ENCODE data around the gene PSMC1.

Gene PSMC1

DNA sequence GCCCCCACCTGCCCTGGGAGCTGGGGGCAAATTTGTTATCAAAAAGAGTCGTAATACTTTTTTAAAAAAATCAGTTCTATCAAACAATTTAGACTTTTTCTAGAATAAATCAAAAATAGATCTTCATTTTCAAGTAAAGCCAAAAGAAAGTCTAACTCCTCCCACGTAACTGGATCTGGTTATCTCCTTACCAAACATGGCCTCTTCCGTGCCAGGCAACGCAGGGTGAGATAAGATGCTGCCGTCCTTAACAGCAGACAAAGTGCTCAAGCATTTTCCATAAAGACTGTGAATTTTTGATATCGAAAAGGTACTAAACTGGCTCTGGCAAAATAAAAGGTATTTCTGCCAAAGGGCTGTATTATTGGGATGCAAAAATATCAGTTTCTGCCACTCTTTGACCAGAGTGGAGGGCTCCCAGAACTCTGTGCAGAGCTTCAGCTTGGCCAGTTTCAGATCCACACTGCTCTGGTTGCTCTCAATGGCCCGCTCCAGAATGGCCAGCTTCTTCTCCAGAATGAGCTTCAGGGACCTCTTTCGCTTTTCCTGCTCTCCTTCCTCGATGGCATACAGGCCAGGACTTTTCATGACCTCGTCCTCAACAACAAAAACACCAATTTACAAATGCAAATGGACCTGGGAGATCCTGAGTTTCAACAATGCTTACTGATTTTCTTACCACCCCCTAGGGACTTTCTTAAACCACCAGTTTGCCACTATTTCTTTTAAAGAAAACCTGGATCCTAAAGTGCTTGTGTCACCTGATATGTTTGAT lies 46.4 kb downstream of the PSMC1 start:
- DNase-seq, result no peak

DNA sequence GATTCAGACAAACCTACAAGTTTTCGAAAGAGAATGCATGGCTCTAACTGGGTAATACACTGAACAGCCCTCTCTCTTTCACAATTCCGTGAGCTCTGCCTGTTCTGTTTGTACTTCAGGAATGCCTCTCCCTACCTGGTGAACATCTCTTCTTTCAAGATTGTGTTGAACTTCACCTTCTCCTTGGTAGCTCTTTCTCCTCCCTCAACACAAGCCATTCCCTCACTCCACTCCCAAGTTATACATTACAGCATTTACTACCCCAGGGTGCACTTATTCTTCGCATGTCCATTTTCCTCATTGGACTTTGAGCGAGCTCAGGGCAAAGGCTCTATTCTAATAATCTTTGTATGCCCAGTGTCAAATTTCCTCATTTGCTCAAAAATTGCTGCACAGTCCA lies 47.1 kb downstream of the PSMC1 start:
- DNase-seq, result no peak

- DNase-seq, result no peak
Observed at GRCh38 chr14:90304502-90304901, 48.1 kb downstream of the PSMC1 start.

GRCh38 chr14:90305176-90305601 lies 48.8 kb downstream of the PSMC1 start:
- DNase-seq, result peak; percentile 43

GRCh38 chr14:90308561-90308960 lies 52.2 kb downstream of the PSMC1 start:
- no peak for DNase-seq

DNA sequence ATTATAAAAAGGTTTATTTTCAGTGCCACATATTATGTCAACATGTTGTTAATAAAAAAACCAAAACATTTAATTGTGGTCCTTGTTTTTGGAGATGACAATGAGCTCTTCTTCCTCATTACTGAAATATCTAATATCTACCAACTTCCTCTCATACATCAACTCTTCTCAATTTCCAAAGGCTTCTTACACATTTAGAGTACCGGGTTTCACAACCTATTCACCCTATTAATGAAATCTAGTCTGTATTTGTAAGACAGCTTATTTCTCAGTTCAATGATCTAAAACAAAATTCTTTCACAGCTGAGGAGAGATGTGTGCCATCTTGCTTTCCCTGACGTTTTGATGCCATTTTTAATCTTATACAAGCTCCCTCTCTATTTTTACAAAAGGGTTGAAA lies 60.9 kb downstream of the PSMC1 start:
- DNase-seq, result no peak

DNA sequence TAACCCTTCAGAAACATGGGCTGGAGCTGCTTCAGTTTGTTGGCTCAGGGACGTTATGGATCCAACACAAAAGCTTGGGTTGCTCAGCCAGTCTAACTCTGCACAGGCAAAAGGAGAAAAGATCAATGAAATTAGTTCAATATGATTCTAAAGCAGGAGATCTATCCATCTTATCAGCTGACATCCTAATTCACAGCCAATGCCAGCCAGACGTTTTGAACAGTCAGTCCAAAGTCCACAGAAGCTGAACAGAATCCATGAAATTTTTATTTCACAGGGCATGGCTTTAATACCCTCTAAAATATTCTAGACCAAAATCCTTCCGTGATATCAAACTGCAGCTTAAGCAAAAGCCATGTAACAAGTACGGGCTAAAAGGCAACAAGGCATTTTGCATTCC lies 61.7 kb downstream of the PSMC1 start:
- DNase-seq, result no peak

GRCh38 chr14:90319173-90319572 lies 62.8 kb downstream of the PSMC1 start:
- no peak for DNase-seq

DNA sequence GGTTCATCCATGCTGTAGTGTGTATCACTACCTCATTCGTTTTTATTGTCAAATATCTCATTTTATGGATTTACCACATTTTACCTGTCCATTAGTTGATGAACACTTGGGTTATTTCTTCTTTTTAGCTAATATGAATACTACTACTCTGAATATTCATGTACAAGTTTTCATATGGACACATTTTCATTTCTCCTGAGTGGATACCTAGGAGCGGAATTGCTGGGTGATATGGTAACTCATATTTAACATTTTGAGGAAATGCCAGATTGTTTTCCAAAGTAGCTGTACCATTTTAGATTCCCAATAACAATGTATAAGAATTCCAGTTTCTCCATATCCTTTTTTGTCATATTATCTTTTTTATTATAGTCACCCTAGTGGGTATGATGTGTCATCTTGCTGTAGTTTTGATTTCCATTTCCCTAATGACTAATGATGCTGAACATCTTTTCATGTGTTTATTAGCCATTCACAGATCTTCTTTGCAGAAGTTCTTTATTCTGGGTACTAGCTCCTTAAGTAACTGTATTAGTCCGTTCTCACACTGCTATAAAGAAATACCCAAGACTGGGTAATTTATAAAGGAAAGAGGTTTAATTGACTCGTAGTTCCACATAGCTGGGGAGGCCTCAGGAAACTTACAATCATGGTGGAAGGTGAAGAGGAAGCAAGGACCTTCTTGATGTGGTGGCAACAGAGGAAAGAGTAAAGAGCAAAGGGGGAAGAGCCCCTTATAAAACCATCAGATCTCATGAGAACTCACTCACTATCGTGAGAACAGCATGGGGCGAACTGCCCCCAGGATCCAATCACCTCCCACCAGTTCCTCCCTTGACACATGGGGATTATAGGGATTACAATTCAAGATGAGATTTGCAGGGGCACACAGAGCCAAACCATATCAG lies 63.5 kb downstream of the PSMC1 start:
- no peak for DNase-seq

DNA sequence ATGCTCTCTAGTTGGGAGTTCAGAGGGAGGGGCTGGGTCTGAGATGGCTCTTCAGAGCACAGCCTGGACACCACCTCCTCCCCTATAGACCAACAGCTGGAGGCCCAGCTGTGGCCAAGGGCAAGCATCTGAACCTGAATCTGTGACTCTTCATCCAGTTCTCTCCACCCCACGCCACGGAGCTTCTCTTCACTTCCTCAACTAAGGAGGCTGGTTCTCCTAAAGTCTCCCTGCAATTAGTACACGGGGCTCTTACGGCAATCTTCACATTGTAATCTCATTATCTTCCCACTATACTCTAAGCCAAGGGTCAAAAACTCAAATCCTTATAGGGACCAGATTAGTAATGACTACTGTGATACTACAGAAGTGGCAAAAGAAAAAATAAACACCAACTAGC lies 65.5 kb downstream of the PSMC1 start:
- no peak for DNase-seq

Measured in NCI-H1092 treated with DMSO at 0.1 percent for 48 hours (cell line).